A549 (cell line): Measurements from ENCODE around the gene INO80. TPM values are rescaled to one million over a fixed set of nuclear protein-coding genes. Genes with fewer than 3 reads are reported as not detected.

Experiments used
- ATAC-seq, 2 experiments: fragments of 200-7000 bp in 1 of 2; fragments of >200 bp in 1 of 2; cut with Nextera tagmentation in 1 of 2; cut with Tn5 transposase in 1 of 2; 3 replicates each; pipeline versions ENCODE4 v1.8.0 to v1.9.1; 2018 to 2020; ENCODE audit warnings: mild to moderate bottlenecking in 1 of 2, moderate library complexity in 1 of 2
- CTCF ChIA-PET: fragments of 300-600 bp; sonication (Branson Sonifier 250); formaldehyde crosslinking; extraction: SDS; loops from one replicate; lab custom pipeline; 2021; ENCODE audit warnings: antibody characterized with exemption, inconsistent platforms; lab: Yijun Ruan, JAX
- POLR2A ChIA-PET: fragments of 350-600 bp; formaldehyde crosslinking; extraction: SDS; loops from one replicate; lab custom pipeline; 2021; ENCODE audit warnings: antibody characterized with exemption, inconsistent platforms; lab: Yijun Ruan, JAX
- DNase-seq, 2 experiments: peaks; one replicate each; pipeline versions ENCODE4 v3.0.0 to v3.0.0-alpha.2; 2011 to 2016; ENCODE audit warnings: low read depth in 1 of 2, low spot score in 1 of 2
- FAIRE-seq: peaks from 2 replicates; lab custom pipeline; 2011; peaks lifted over from hg19 to GRCh38; lab: Jason Lieb, UNC
- H3K27ac ChIP-seq, 2 experiments: fragments of >200 bp; sonication (Bioruptor Twin); formaldehyde crosslinking; 3 replicates each; pipeline ENCODE4 v1.5.1; 2016 to 2017
- H3K4me1 ChIP-seq: fragments of >200 bp; sonication (Bioruptor Twin); formaldehyde crosslinking; 3 replicates; pipeline ENCODE4 v1.6.1; 2016
- H3K4me2 ChIP-seq: fragments of >200 bp; sonication (Bioruptor Twin); formaldehyde crosslinking; 3 replicates; pipeline ENCODE4 v1.6.1; 2016
- H3K4me3 ChIP-seq: fragments of >200 bp; sonication (Bioruptor Twin); formaldehyde crosslinking; 3 replicates; pipeline ENCODE4 v1.5.1; 2016
- H3K9me3 ChIP-seq: fragments of >200 bp; sonication (Bioruptor Twin); formaldehyde crosslinking; 3 replicates; pipeline ENCODE4 v1.6.1; 2016
- BHLHE40 ChIP-seq: IDR thresholded peaks from 2 replicates; pipeline ENCODE4 v1.6.1; 2012; ENCODE audit warnings: low read depth, low read length, inconsistent platforms
- CEBPB ChIP-seq, 2 experiments: fragments of >200 bp in 1 of 2; sonication (Bioruptor Twin) in 1 of 2; formaldehyde crosslinking in 1 of 2; IDR thresholded peaks; 2 replicates each; pipeline ENCODE4 v1.6.1; 2012 to 2016
- EHF ChIP-seq: fragments of 250-450 bp; sonication (Bioruptor Pico); IDR thresholded peaks from 2 replicates; pipeline ENCODE4 v1.5.0; 2020; ENCODE audit warnings: mild to moderate bottlenecking
- GATA3 ChIP-seq: IDR thresholded peaks from 2 replicates; pipeline ENCODE4 v1.6.1; 2012; ENCODE audit warnings: borderline replicate concordance
- HEYL ChIP-seq: fragments of 250-450 bp; sonication (Bioruptor Pico); IDR thresholded peaks from 2 replicates; pipeline ENCODE4 v1.8.0; 2021; ENCODE audit warnings: mild to moderate bottlenecking, moderate library complexity
- JUNB ChIP-seq: fragments of >200 bp; sonication (Bioruptor Twin); formaldehyde crosslinking; IDR thresholded peaks from 2 replicates; pipeline ENCODE4 v1.6.1; 2016
- KDM1A ChIP-seq: fragments of 200-600 bp; sonication (generic); IDR thresholded peaks from 2 replicates; pipeline ENCODE4 v1.6.1; 2016; ENCODE audit warnings: low read depth, mild to moderate bottlenecking
- KDM5A ChIP-seq: fragments of 200-600 bp; sonication (generic); IDR thresholded peaks from 2 replicates; pipeline ENCODE4 v1.6.1; 2016; ENCODE audit warnings: antibody characterized with exemption, mild to moderate bottlenecking
- NFE2L2 ChIP-seq: fragments of 150-350 bp; conservative IDR thresholded peaks from 2 replicates; pipeline ENCODE4 v1.6.1; 2014; ENCODE audit warnings: low read length
- NPAS2 ChIP-seq: fragments of 250-450 bp; sonication (Bioruptor Pico); IDR thresholded peaks from 2 replicates; pipeline ENCODE4 v1.8.0; 2022; ENCODE audit warnings: mild to moderate bottlenecking, moderate library complexity, borderline replicate concordance
- RAD21 ChIP-seq, 2 experiments: fragments of >200 bp in 1 of 2; sonication (Bioruptor Twin) in 1 of 2; formaldehyde crosslinking in 1 of 2; IDR thresholded peaks in 1 of 2; conservative IDR thresholded peaks in 1 of 2; 2 replicates in 1 of 2; 3 replicates in 1 of 2; pipeline ENCODE4 v1.6.1; 2012 to 2018; ENCODE audit warnings: inconsistent platforms in 1 of 2
- SMC3 ChIP-seq: fragments of >200 bp; sonication (Bioruptor Twin); formaldehyde crosslinking; IDR thresholded peaks from 3 replicates; pipeline ENCODE4 v1.6.1; 2018; ENCODE audit warnings: inconsistent platforms
- WGBS: methylation state at CpG from one replicate; pipeline ENCODE4 v1.1.6; 2017; ENCODE audit errors: missing lambda C conversion rate; 5-methylcytosine and 5-hydroxymethylcytosine counted together
- polyA plus RNA-seq, 4 experiments: library from polyadenylated mRNA; depleted of rRNA in 3 of 4; stranded (reverse); fragments of >200 nt; fragmentation: RNase III in 1 of 4; extraction: RNeasy Plus Mini Kit Qiagen cat#74134 plus additional on column Dnase treatment in 1 of 4; gene quantifications; 2 replicates in 3 of 4; 3 replicates in 1 of 4; pipeline ENCODE4 v1.2.3, GENCODE V29; 2011 to 2017
- small RNA-seq, 6 experiments: library from RNA; depleted of rRNA; stranded (forward); fragments of <200 nt; gene quantifications; one replicate each; pipeline ENCODE3, GENCODE V24; 2012
- TF ChIP-seq, protein P1 (sequence below): IDR thresholded peaks from 2 replicates; pipeline ENCODE4 v1.6.1; 2012; ENCODE audit warnings: low read depth, borderline replicate concordance
- TF ChIP-seq, protein P2 (sequence below): fragments of 250-450 bp; sonication (Bioruptor Pico); IDR thresholded peaks from 2 replicates; pipeline ENCODE4 v1.5.0; 2020; ENCODE audit warnings: low read depth, mild to moderate bottlenecking, moderate library complexity
- TF ChIP-seq, protein P3 (sequence below): fragments of 450-650 bp; IDR thresholded peaks from 2 replicates; pipeline ENCODE4 v1.6.1; 2014; ENCODE audit warnings: antibody characterized with exemption
- TF ChIP-seq, protein P4 (sequence below): fragments of >200 bp; sonication (Bioruptor Twin); formaldehyde crosslinking; IDR thresholded peaks from 3 replicates; pipeline ENCODE4 v1.5.1; 2016
- TF ChIP-seq, protein P5 (sequence below): fragments of 150-350 bp; IDR thresholded peaks from 2 replicates; pipeline ENCODE4 v1.6.1; 2014; ENCODE audit warnings: low read depth, mild to moderate bottlenecking, low read length

Gene INO80
- polyA plus RNA-seq, 2 of the 4 experiments (the other 2 are of a cell fraction) = 6.7 to 10.9 TPM

DNA sequence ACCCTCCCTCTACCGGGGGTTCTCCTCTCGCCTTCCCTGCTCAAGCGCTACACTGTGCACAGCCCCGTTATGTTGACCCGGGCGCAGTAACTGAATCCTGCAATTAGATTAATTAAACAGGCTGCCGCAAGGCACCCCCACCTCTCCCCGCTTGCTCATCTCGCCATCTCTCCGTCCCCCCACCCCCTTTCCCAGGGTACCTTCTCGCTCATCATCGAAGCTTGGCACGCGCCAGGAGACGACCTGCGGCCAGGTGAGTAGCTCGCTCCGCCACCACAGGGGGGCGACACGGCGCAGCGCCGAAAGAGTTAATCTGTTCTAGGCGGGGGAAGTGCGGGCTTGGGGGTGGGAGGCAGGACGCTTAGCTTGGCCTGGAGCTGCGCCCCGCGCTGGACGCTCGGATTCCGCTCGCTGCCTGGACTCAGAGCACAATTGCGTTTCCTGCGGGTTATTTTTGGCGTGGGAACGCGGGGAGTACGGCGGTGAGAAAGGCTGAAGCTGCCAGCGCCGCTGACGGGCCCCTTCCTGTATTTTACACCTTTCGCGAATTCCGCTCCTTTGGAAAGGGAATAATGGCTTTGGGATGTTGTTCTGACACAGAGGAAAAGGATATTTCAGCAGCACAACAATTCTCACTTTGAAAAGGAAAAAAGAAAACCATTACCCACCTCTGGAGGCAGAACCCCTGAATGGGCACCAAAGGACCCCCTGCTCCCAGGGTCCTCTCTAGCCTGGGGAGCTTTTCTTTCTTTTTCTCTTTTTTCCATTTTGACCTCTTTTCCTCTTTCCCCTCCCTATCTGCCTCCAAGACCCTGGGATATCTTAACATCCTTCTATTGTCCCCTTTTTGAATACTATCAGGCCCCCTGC, 185.4 kb downstream of the INO80 start (continued):
- TF ChIP-seq, protein P1, sequence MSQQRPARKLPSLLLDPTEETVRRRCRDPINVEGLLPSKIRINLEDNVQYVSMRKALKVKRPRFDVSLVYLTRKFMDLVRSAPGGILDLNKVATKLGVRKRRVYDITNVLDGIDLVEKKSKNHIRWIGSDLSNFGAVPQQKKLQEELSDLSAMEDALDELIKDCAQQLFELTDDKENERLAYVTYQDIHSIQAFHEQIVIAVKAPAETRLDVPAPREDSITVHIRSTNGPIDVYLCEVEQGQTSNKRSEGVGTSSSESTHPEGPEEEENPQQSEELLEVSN = peak; percentile 61; the same call in 1 of the 2 replicates
- TF ChIP-seq NPAS2 (CRISPR knock-in tag) = no peak
- TF ChIP-seq CEBPB (IDR thresholded peaks at IDR 0.05) = no peak
- no peak for TF ChIP-seq KDM5A
- TF ChIP-seq HEYL (CRISPR knock-in tag) = no peak
- TF ChIP-seq SMC3 = peak; percentile 49
- TF ChIP-seq, protein P2, sequence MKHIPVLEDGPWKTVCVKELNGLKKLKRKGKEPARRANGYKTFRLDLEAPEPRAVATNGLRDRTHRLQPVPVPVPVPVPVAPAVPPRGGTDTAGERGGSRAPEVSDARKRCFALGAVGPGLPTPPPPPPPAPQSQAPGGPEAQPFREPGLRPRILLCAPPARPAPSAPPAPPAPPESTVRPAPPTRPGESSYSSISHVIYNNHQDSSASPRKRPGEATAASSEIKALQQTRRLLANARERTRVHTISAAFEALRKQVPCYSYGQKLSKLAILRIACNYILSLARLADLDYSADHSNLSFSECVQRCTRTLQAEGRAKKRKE (CRISPR knock-in tag) = no peak
- peak; percentile 26 to 30; a peak in 2 of 5 replicates for TF ChIP-seq RAD21 (conservative IDR thresholded peaks at IDR 0.05 in 1 of 2, IDR thresholded peaks at IDR 0.05 in 1 of 2)
- TF ChIP-seq, all 56 proteins: peak for 5

DNA sequence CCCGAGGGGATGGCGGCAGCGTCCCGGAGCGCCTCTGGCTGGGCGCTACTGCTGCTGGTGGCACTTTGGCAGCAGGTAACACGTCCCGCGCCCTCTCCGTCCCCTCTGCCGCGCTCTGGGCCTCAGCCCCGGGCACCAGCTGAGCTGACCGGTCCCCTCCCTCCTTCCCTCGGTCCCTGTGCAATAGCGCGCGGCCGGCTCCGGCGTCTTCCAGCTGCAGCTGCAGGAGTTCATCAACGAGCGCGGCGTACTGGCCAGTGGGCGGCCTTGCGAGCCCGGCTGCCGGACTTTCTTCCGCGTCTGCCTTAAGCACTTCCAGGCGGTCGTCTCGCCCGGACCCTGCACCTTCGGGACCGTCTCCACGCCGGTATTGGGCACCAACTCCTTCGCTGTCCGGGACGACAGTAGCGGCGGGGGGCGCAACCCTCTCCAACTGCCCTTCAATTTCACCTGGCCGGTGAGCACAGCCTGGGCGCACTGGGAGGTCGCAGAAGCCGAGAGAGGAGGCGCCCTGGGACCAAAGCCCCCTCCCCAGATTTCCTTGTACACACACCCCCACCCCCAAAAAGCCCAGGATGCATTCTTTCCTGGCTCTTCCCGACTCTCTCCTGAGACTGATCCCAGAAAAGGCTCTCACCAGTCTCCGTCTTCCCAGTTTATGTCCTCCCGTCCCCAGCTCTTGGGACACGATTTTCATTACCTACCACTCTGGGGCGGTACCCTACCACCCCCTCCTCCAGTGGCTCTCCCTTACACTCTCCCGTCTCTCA, 186.2 kb downstream of the INO80 start:
- H3K27ac ChIP-seq = peak overlapping the region in 1 of 2 experiments; percentile 63; a peak in 3 of 6 replicates
- ChIA-PET CTCF (interaction anchor here (0.6 to 6.8 kb wide), 19 partner anchors 11 to 480 kb away, joined by 3 to 70 read pairs (median 7); partner anchors contain the start of gene VPS18), POLR2A (interaction anchor here (0.5 to 2.9 kb wide), 7 partner anchors 11 to 355 kb away, joined by 3 to 16 read pairs (median 3); partner anchors contain the start of gene CHAC1)
- WGBS = 2% methylated on average over 6 of the region's 56 CpGs
- H3K4me3 ChIP-seq = peak overlapping the region; percentile 48
- ATAC-seq (peak; percentile 63 to 76), FAIRE-seq (no peak), DNase-seq (peak in 1 of 2 experiments; percentile 56)
- H3K4me1 ChIP-seq = peaks cover 24% of the 10 kb centered on the region; the same call in 1 of the 3 replicates
- H3K9me3 ChIP-seq = no peaks in the 10 kb centered on the region
- TF ChIP-seq, protein P3, sequence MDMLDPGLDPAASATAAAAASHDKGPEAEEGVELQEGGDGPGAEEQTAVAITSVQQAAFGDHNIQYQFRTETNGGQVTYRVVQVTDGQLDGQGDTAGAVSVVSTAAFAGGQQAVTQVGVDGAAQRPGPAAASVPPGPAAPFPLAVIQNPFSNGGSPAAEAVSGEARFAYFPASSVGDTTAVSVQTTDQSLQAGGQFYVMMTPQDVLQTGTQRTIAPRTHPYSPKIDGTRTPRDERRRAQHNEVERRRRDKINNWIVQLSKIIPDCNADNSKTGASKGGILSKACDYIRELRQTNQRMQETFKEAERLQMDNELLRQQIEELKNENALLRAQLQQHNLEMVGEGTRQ = no peak
- TF ChIP-seq JUNB (no peak), GATA3 (no peak), NFE2L2 (no peak), KDM1A (no peak), NPAS2 (CRISPR knock-in tag) (no peak), EHF (CRISPR knock-in tag) (no peak), BHLHE40 (no peak)
- TF ChIP-seq, protein P4, sequence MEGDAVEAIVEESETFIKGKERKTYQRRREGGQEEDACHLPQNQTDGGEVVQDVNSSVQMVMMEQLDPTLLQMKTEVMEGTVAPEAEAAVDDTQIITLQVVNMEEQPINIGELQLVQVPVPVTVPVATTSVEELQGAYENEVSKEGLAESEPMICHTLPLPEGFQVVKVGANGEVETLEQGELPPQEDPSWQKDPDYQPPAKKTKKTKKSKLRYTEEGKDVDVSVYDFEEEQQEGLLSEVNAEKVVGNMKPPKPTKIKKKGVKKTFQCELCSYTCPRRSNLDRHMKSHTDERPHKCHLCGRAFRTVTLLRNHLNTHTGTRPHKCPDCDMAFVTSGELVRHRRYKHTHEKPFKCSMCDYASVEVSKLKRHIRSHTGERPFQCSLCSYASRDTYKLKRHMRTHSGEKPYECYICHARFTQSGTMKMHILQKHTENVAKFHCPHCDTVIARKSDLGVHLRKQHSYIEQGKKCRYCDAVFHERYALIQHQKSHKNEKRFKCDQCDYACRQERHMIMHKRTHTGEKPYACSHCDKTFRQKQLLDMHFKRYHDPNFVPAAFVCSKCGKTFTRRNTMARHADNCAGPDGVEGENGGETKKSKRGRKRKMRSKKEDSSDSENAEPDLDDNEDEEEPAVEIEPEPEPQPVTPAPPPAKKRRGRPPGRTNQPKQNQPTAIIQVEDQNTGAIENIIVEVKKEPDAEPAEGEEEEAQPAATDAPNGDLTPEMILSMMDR = no peak
- TF ChIP-seq, protein P5, sequence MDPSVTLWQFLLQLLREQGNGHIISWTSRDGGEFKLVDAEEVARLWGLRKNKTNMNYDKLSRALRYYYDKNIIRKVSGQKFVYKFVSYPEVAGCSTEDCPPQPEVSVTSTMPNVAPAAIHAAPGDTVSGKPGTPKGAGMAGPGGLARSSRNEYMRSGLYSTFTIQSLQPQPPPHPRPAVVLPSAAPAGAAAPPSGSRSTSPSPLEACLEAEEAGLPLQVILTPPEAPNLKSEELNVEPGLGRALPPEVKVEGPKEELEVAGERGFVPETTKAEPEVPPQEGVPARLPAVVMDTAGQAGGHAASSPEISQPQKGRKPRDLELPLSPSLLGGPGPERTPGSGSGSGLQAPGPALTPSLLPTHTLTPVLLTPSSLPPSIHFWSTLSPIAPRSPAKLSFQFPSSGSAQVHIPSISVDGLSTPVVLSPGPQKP = no peak
- TF ChIP-seq, protein P1 = no peak
- peak overlapping the region; percentile 99 for H3K4me2 ChIP-seq

Small RNA genes within 50 kb of the gene (small RNA-seq; reads per million reads assigned to genes)
- gene ISCA1P4 = 0 reads per million in 6 experiments

Other genes with a start within 250 kb of the INO80 start
- 13.0 and 13.9 TPM in 2 replicates for gene RHOV, start 242.0 kb downstream of the INO80 start, polyA plus RNA-seq (2011; rRNA removed)
- gene RHOV, start 242.0 kb downstream of the INO80 start, polyA plus RNA-seq (2017; fragmentation: RNase III; extraction: RNeasy Plus Mini Kit Qiagen cat#74134 plus additional on column Dnase treatment) = 4.9 to 7.6 TPM (median 6.9 TPM) in 3 replicates
- gene VPS18, start 221.8 kb downstream of the INO80 start, polyA plus RNA-seq (2011; rRNA removed) = 9.0 and 10.7 TPM in 2 replicates
- gene VPS18, start 221.8 kb downstream of the INO80 start, polyA plus RNA-seq (2017; fragmentation: RNase III; extraction: RNeasy Plus Mini Kit Qiagen cat#74134 plus additional on column Dnase treatment) = 12.4 to 15.2 TPM (median 14.6 TPM) in 3 replicates
- gene DLL4, start 186.9 kb downstream of the INO80 start, polyA plus RNA-seq (2011; rRNA removed) = 0.09 and 0.16 TPM in 2 replicates
- 0.09 to 0.28 TPM (median 0.13 TPM) in 3 replicates for gene DLL4, start 186.9 kb downstream of the INO80 start, polyA plus RNA-seq (2017; fragmentation: RNase III; extraction: RNeasy Plus Mini Kit Qiagen cat#74134 plus additional on column Dnase treatment)
- gene CHAC1, start 162.8 kb downstream of the INO80 start, polyA plus RNA-seq (2011; rRNA removed) = 22.2 and 25.3 TPM in 2 replicates
- gene CHAC1, start 162.8 kb downstream of the INO80 start, polyA plus RNA-seq (2017; fragmentation: RNase III; extraction: RNeasy Plus Mini Kit Qiagen cat#74134 plus additional on column Dnase treatment) = 3.8 to 4.9 TPM (median 4.5 TPM) in 3 replicates
- gene EXD1, start 114.5 kb upstream of the INO80 start, polyA plus RNA-seq (2011; rRNA removed) = 0.36 and 0.39 TPM in 2 replicates
- gene EXD1, start 114.5 kb upstream of the INO80 start, polyA plus RNA-seq (2017; fragmentation: RNase III; extraction: RNeasy Plus Mini Kit Qiagen cat#74134 plus additional on column Dnase treatment) = 0.14 to 0.34 TPM (median 0.26 TPM) in 3 replicates
- gene CHP1, start 115.0 kb upstream of the INO80 start, polyA plus RNA-seq (2011; rRNA removed) = 122 and 138 TPM in 2 replicates
- 101 to 117 TPM (median 115 TPM) in 3 replicates for gene CHP1, start 115.0 kb upstream of the INO80 start, polyA plus RNA-seq (2017; fragmentation: RNase III; extraction: RNeasy Plus Mini Kit Qiagen cat#74134 plus additional on column Dnase treatment)
- 21.6 and 31.4 TPM in 2 replicates for gene OIP5, start 216.3 kb upstream of the INO80 start, polyA plus RNA-seq (2011; rRNA removed)
- 21.7 to 23.2 TPM (median 22.4 TPM) in 3 replicates for gene OIP5, start 216.3 kb upstream of the INO80 start, polyA plus RNA-seq (2017; fragmentation: RNase III; extraction: RNeasy Plus Mini Kit Qiagen cat#74134 plus additional on column Dnase treatment)
- gene NUSAP1, start 216.6 kb upstream of the INO80 start, polyA plus RNA-seq (2011; rRNA removed) = 79.7 and 103 TPM in 2 replicates
- 105 to 118 TPM (median 110 TPM) in 3 replicates for gene NUSAP1, start 216.6 kb upstream of the INO80 start, polyA plus RNA-seq (2017; fragmentation: RNase III; extraction: RNeasy Plus Mini Kit Qiagen cat#74134 plus additional on column Dnase treatment)